ENCODE measurements around the gene GLT1D1. TPM values are rescaled to one million over a fixed set of nuclear protein-coding genes. Genes with fewer than 3 reads are reported as not detected.

GLT1D1 gene
- total and polyA plus RNA-seq, 7 donors = 0.23 to 0.95 (median 0.49) TPM

GRCh38 chr12:128905003-128905544 is 51.8 kb downstream of the GLT1D1 start:
- 48 to 77% methylated on average over 13 of the region's 13 CpGs for WGBS, 2 donors
- intact Hi-C loops (cut with DNase I) = no loop called here
- DNase-seq = no peak
- Histone ChIP-seq H3K4me1 (no peaks in the 10 kb centered on the region), H3K9me3 (no peaks in the 10 kb centered on the region), H3K27ac (no peak overlapping the region), H3K27me3 (no peaks in the 10 kb centered on the region), H3K36me3 (no peaks in the 10 kb centered on the region), H3K4me3 (no peak overlapping the region)
- TF ChIP-seq EP300 (IDR thresholded peaks at IDR 0.05) (no peak), POLR2AphosphoS5 (IDR thresholded peaks at IDR 0.05) (no peak), POLR2A (IDR thresholded peaks at IDR 0.05) (no peak), CTCF (IDR thresholded peaks at IDR 0.05) (no peak)

- Histone ChIP-seq H3K4me3 (no peak overlapping the region), H3K27me3 (no peaks in the 10 kb centered on the region), H3K27ac (no peak overlapping the region), H3K9me3 (no peaks in the 10 kb centered on the region), H3K36me3 (no peaks in the 10 kb centered on the region), H3K4me1 (no peaks in the 10 kb centered on the region)
- intact Hi-C loops (cut with DNase I) = no loop called here
- TF ChIP-seq POLR2A (IDR thresholded peaks at IDR 0.05) (no peak), POLR2AphosphoS5 (IDR thresholded peaks at IDR 0.05) (no peak)
- no peak for DNase-seq
- 74 to 83% methylated on average over 4 of the region's 4 CpGs for WGBS, 2 donors
Observed at GRCh38 chr12:128906485-128907137, 53.3 kb downstream of the GLT1D1 start.

- WGBS, 2 donors = 83 to 92% methylated on average over 4 of the region's 4 CpGs
- no peak for TF ChIP-seq POLR2A (IDR thresholded peaks at IDR 0.05)
- no peak for TF ChIP-seq CTCF (IDR thresholded peaks at IDR 0.05)
- no peak for TF ChIP-seq POLR2AphosphoS5 (IDR thresholded peaks at IDR 0.05)
- no peak for DNase-seq
- Histone ChIP-seq H3K27me3 (no peaks in the 10 kb centered on the region), H3K4me3 (no peak overlapping the region), H3K36me3 (no peaks in the 10 kb centered on the region), H3K4me1 (no peaks in the 10 kb centered on the region), H3K27ac (no peak overlapping the region), H3K9me3 (no peaks in the 10 kb centered on the region)
- intact Hi-C loops (cut with DNase I) = no loop called here
Observed at GRCh38 chr12:128908254-128908653, 55.0 kb downstream of the GLT1D1 start.

GRCh38 chr12:128909653-128910052 is 56.4 kb downstream of the GLT1D1 start:
- no peak for DNase-seq
- H3K4me3 ChIP-seq = no peak overlapping the region
- no peak overlapping the region for H3K27ac ChIP-seq
- no peaks in the 10 kb centered on the region for H3K4me1 ChIP-seq
- H3K36me3 ChIP-seq = no peaks in the 10 kb centered on the region
- intact Hi-C loops (cut with DNase I) = no loop called here
- no peaks in the 10 kb centered on the region for H3K9me3 ChIP-seq
- H3K27me3 ChIP-seq = no peaks in the 10 kb centered on the region
- TF ChIP-seq POLR2A (IDR thresholded peaks at IDR 0.05) = no peak
- WGBS, 2 donors = 20 to 69% methylated on average over 1 of the region's 1 CpG

- no peak for DNase-seq
- no peaks in the 10 kb centered on the region for H3K36me3 ChIP-seq
- H3K27ac ChIP-seq = no peak overlapping the region
- no peaks in the 10 kb centered on the region for H3K9me3 ChIP-seq
- no peaks in the 10 kb centered on the region for H3K4me1 ChIP-seq
- WGBS, 2 donors = 88 to 90% methylated on average over 10 of the region's 10 CpGs
- intact Hi-C loops (cut with DNase I) = no loop called here
- no peak overlapping the region for H3K4me3 ChIP-seq
- H3K27me3 ChIP-seq = no peaks in the 10 kb centered on the region
- no peak for TF ChIP-seq EP300 (IDR thresholded peaks at IDR 0.05)
- no peak for TF ChIP-seq POLR2AphosphoS5 (IDR thresholded peaks at IDR 0.05)
- TF ChIP-seq CTCF (IDR thresholded peaks at IDR 0.05) = no peak
- TF ChIP-seq POLR2A (IDR thresholded peaks at IDR 0.05) = no peak
Observed at GRCh38 chr12:128910629-128911028, 57.4 kb downstream of the GLT1D1 start.

GRCh38 chr12:128911861-128912260 is 58.6 kb downstream of the GLT1D1 start:
- Histone ChIP-seq H3K4me1 (no peaks in the 10 kb centered on the region), H3K27ac (no peak overlapping the region), H3K36me3 (no peaks in the 10 kb centered on the region), H3K4me3 (no peak overlapping the region), H3K9me3 (no peaks in the 10 kb centered on the region), H3K27me3 (no peaks in the 10 kb centered on the region)
- WGBS, 2 donors = 88 to 89% methylated on average over 5 of the region's 5 CpGs
- no peak for TF ChIP-seq CTCF (IDR thresholded peaks at IDR 0.05)
- no peak for TF ChIP-seq POLR2AphosphoS5 (IDR thresholded peaks at IDR 0.05)
- no peak for TF ChIP-seq EP300 (IDR thresholded peaks at IDR 0.05)
- TF ChIP-seq POLR2A (IDR thresholded peaks at IDR 0.05) = no peak
- intact Hi-C loops (cut with DNase I) = no loop called here
- DNase-seq = no peak
